ENCODE results near the gene WBP1L. TPM values are rescaled to one million over a fixed set of nuclear protein-coding genes. Genes with fewer than 3 reads are reported as not detected.

The WBP1L gene
- 77.4 and 83.7 TPM in 2 replicates for total RNA-seq

GRCh38 chr10:102743588-102744373 lies at the start of gene WBP1L:
TSS of gene WBP1L (plus strand) at chr10:102743948. CDS start at chr10:102744054, 106 bp downstream.

GRCh38 chr10:102713814-102714620 lies 29.7 kb upstream of the WBP1L start, which contains the start of gene ARL3:
TSS of gene ARL3 (minus strand) at chr10:102714397. CDS start at chr10:102714275, 122 bp downstream.

GRCh38 chr10:102714621-102715455 lies 28.9 kb upstream of the WBP1L start, which contains the start of gene SFXN2:
TSS of gene SFXN2 (plus strand) at chr10:102714636. CDS start at chr10:102726637, 12,001 bp downstream.

GRCh38 chr10:102837230-102837721 lies 93.5 kb downstream of the WBP1L start, which contains the start of gene CYP17A1:
TSS of gene CYP17A1 (minus strand) at chr10:102837413. CDS start at chr10:102837361, 52 bp downstream.

Small RNA genes within 50 kb of the gene (small RNA-seq; reads per million reads assigned to genes)
- gene RNU6-1231P = not detected

Other genes with a start within 250 kb of the WBP1L start
- gene ACTR1A, start 241.2 kb upstream of the WBP1L start, total RNA-seq = 197 and 213 TPM in 2 replicates
- 5.8 and 6.9 TPM in 2 replicates for gene SUFU, start 240.0 kb upstream of the WBP1L start, total RNA-seq
- 107 and 144 TPM in 2 replicates for gene TRIM8, start 99.5 kb upstream of the WBP1L start, total RNA-seq
- gene ARL3, start 29.6 kb upstream of the WBP1L start, total RNA-seq = 3.6 and 3.9 TPM in 2 replicates
- 4.6 and 7.1 TPM in 2 replicates for gene SFXN2, start 29.3 kb upstream of the WBP1L start, total RNA-seq
- not detected in 2 replicates for gene CYP17A1, start 93.5 kb downstream of the WBP1L start, total RNA-seq
- gene BORCS7, start 110.3 kb downstream of the WBP1L start, total RNA-seq = 15.3 and 21.6 TPM in 2 replicates
- gene AS3MT, start 125.5 kb downstream of the WBP1L start, total RNA-seq = 0.10 and 0.98 TPM in 2 replicates
- 2.6 TPM in 2 replicates for gene CNNM2, start 174.3 kb downstream of the WBP1L start, total RNA-seq